SK-N-SH treated with all-trans-retinoic acid at 6 μM for 48 hours (cell line): ENCODE measurements around the gene KRT71.

Experiments
- ATAC-seq: fragments of 200-7000 bp; cut with Tn5 transposase; 3 replicates; pipeline ENCODE4 v1.9.1; 2020; ENCODE audit warnings: mild to moderate bottlenecking, moderate library complexity
- ARNTL ChIP-seq: fragments of 450-650 bp; formaldehyde crosslinking; IDR thresholded peaks from 2 replicates; pipeline ENCODE4 v1.5.0; 2020; ENCODE audit warnings: low read depth, mild to moderate bottlenecking, moderate library complexity, borderline replicate concordance
- ISL1 ChIP-seq: fragments of 250-450 bp; sonication (Bioruptor Pico); IDR thresholded peaks from 2 replicates; pipeline ENCODE4 v2.1.2; 2022; ENCODE audit warnings: mild to moderate bottlenecking, moderate library complexity
- PPARA ChIP-seq: fragments of 250-450 bp; sonication (Bioruptor Pico); IDR thresholded peaks from 2 replicates; pipeline ENCODE4 v1.5.0; 2020; ENCODE audit warnings: mild to moderate bottlenecking, borderline replicate concordance
- RARB ChIP-seq: fragments of 250-450 bp; sonication (Bioruptor Pico); IDR thresholded peaks from 2 replicates; pipeline ENCODE4 v1.8.0; 2021; ENCODE audit warnings: mild to moderate bottlenecking, moderate library complexity
- TCF4 ChIP-seq: fragments of 250-450 bp; sonication (Bioruptor Pico); IDR thresholded peaks from 2 replicates; pipeline ENCODE4 v1.8.0; 2021; ENCODE audit warnings: mild to moderate bottlenecking, moderate library complexity, borderline replicate concordance
- TOX ChIP-seq: fragments of 250-450 bp; sonication (Bioruptor Pico); IDR thresholded peaks from 2 replicates; pipeline ENCODE4 v1.8.0; 2021; ENCODE audit warnings: mild to moderate bottlenecking, moderate library complexity, borderline replicate concordance
- ZC3H10 ChIP-seq: fragments of 250-450 bp; sonication (Bioruptor Pico); IDR thresholded peaks from 2 replicates; pipeline ENCODE4 v1.5.1; 2021; ENCODE audit warnings: mild to moderate bottlenecking, moderate library complexity
- ZFP3 ChIP-seq: fragments of 250-450 bp; sonication (Bioruptor Pico); IDR thresholded peaks from 2 replicates; pipeline ENCODE4 v1.5.0; 2020; ENCODE audit warnings: mild to moderate bottlenecking, moderate library complexity
- ZFP30 ChIP-seq: fragments of 450-650 bp; formaldehyde crosslinking; IDR thresholded peaks from 2 replicates; pipeline ENCODE4 v1.5.0; 2022; ENCODE audit warnings: mild to moderate bottlenecking, moderate library complexity
- ZNF565 ChIP-seq: fragments of 450-650 bp; formaldehyde crosslinking; conservative IDR thresholded peaks from 2 replicates; pipeline ENCODE4 v1.5.0; 2020; ENCODE audit warnings: low read depth, mild to moderate bottlenecking, moderate library complexity
- ZNF70 ChIP-seq: fragments of 450-650 bp; formaldehyde crosslinking; IDR thresholded peaks from 2 replicates; pipeline ENCODE4 v1.5.0; 2020; ENCODE audit warnings: mild to moderate bottlenecking, moderate library complexity
- ZNF8 ChIP-seq: fragments of 450-650 bp; formaldehyde crosslinking; IDR thresholded peaks from 2 replicates; pipeline ENCODE4 v1.5.0; 2020; ENCODE audit warnings: mild to moderate bottlenecking, moderate library complexity
- TF ChIP-seq, protein P1 (sequence below): fragments of 250-450 bp; sonication (Bioruptor Pico); IDR thresholded peaks from 2 replicates; pipeline ENCODE4 v1.8.0; 2020; ENCODE audit warnings: mild to moderate bottlenecking, moderate library complexity, borderline replicate concordance
- TF ChIP-seq, protein P2 (sequence below): fragments of 250-450 bp; sonication (Bioruptor Pico); IDR thresholded peaks from 2 replicates; pipeline ENCODE4 v1.5.1; 2021; ENCODE audit warnings: mild to moderate bottlenecking, moderate library complexity
- TF ChIP-seq, protein P3 (sequence below): fragments of 250-450 bp; sonication (Bioruptor Pico); IDR thresholded peaks from 2 replicates; pipeline ENCODE4 v1.8.0; 2021; ENCODE audit warnings: low read depth, mild to moderate bottlenecking, moderate library complexity, borderline replicate concordance
- TF ChIP-seq, protein P4 (sequence below): fragments of 250-450 bp; sonication (Bioruptor Pico); IDR thresholded peaks from 2 replicates; pipeline ENCODE4 v1.5.1; 2020; ENCODE audit warnings: low read depth, mild to moderate bottlenecking, moderate library complexity

Gene KRT71

DNA sequence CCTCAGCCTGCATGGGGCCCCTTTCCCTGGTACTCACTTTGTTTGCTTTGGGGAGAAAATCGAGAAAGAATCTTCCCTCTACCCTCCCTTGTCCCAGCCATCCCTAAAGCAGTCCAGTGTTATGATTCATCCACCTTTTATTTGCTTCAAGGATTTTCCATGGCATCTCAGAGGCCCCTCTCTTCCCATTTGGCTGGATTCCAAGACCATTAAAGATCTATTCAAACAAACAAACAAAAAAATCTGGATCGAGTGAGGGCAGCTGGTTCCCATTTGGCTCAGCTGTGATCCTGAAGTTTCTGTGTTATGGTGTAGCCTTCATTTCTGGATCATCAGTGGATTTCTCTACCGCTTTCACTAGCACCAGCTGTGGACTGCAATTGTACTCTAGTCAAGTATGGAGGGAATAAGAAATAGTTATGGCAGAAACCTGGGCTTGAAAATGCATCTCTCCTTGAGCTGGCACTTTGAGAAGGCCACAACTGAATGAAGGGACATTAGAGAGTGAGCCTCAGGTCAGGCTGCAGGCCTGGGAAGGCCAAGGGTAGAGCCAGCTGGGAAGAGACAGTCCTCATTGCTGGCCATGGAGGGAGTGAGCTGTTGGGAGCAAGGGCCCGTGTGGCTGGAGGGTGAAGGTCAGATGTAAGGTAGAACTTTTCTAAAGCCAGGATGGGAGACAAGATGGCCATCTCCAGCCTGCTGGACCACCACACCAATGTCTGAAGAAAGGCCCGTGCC, 13.7 kb downstream of the KRT71 start (continued):
- TF ChIP-seq, protein P1, sequence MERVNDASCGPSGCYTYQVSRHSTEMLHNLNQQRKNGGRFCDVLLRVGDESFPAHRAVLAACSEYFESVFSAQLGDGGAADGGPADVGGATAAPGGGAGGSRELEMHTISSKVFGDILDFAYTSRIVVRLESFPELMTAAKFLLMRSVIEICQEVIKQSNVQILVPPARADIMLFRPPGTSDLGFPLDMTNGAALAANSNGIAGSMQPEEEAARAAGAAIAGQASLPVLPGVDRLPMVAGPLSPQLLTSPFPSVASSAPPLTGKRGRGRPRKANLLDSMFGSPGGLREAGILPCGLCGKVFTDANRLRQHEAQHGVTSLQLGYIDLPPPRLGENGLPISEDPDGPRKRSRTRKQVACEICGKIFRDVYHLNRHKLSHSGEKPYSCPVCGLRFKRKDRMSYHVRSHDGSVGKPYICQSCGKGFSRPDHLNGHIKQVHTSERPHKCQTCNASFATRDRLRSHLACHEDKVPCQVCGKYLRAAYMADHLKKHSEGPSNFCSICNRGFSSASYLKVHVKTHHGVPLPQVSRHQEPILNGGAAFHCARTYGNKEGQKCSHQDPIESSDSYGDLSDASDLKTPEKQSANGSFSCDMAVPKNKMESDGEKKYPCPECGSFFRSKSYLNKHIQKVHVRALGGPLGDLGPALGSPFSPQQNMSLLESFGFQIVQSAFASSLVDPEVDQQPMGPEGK (CRISPR knock-in tag), result no peak

DNA sequence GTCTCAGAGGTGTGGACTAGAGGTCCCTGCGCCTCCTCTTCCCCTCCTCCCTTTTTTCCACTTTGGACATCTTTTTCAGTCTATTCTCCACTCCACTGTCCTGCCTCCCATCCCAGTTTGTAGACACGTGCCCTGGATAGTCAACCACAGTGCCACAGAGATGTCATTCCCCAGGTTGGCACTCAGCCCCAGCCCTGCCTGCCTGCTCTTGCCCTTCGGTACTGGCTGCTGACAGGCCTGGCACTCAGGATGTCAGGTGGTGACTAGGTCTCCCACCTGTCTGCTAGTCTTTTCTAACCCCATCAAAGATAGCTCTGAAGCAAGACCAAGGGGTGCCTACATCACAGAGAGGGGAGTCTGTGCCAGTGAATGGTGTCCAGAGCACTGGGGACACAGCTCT, 15.8 kb downstream of the KRT71 start:
- ATAC-seq, result no peak
- TF ChIP-seq, protein P2, sequence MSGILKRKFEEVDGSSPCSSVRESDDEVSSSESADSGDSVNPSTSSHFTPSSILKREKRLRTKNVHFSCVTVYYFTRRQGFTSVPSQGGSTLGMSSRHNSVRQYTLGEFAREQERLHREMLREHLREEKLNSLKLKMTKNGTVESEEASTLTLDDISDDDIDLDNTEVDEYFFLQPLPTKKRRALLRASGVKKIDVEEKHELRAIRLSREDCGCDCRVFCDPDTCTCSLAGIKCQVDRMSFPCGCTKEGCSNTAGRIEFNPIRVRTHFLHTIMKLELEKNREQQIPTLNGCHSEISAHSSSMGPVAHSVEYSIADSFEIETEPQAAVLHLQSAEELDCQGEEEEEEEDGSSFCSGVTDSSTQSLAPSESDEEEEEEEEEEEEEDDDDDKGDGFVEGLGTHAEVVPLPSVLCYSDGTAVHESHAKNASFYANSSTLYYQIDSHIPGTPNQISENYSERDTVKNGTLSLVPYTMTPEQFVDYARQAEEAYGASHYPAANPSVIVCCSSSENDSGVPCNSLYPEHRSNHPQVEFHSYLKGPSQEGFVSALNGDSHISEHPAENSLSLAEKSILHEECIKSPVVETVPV (CRISPR knock-in tag), result no peak
- no peak for TF ChIP-seq RARB (CRISPR knock-in tag)
- TF ChIP-seq TCF4 (CRISPR knock-in tag), result no peak
- TF ChIP-seq ZNF8 (CRISPR knock-in tag), result no peak
- no peak for TF ChIP-seq ZFP3 (CRISPR knock-in tag)
- TF ChIP-seq, protein P3, sequence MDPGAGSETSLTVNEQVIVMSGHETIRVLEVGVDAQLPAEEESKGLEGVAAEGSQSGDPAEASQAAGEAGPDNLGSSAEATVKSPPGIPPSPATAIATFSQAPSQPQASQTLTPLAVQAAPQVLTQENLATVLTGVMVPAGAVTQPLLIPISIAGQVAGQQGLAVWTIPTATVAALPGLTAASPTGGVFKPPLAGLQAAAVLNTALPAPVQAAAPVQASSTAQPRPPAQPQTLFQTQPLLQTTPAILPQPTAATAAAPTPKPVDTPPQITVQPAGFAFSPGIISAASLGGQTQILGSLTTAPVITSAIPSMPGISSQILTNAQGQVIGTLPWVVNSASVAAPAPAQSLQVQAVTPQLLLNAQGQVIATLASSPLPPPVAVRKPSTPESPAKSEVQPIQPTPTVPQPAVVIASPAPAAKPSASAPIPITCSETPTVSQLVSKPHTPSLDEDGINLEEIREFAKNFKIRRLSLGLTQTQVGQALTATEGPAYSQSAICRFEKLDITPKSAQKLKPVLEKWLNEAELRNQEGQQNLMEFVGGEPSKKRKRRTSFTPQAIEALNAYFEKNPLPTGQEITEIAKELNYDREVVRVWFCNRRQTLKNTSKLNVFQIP, result no peak
- no peak for TF ChIP-seq ZNF70 (CRISPR knock-in tag)
- TF ChIP-seq ZC3H10 (CRISPR knock-in tag), result no peak
- TF ChIP-seq TOX, result no peak
- TF ChIP-seq ZNF565, result no peak
- TF ChIP-seq PPARA (CRISPR knock-in tag), result no peak
- no peak for TF ChIP-seq ARNTL (CRISPR knock-in tag)

DNA sequence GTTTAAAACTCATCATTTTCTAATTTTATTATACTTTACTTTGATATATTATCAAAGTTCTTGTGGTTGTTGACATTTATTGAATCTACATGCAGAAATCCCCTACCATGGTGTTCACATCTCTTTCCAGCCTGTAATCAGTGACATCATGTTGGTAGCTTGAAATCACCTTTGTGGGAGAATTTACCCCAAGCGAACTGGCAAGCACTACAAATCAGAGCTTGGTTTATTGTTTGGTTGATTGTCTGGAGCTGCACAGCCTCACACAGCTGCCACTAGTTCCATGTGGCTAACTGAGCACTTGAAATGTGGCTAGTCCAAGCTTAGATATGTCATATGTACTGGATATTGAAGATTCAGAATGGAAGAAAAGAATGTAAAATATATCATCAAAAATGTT, 17.4 kb downstream of the KRT71 start:
- ATAC-seq, result no peak
- TF ChIP-seq ZNF565, result no peak
- TF ChIP-seq, protein P4, sequence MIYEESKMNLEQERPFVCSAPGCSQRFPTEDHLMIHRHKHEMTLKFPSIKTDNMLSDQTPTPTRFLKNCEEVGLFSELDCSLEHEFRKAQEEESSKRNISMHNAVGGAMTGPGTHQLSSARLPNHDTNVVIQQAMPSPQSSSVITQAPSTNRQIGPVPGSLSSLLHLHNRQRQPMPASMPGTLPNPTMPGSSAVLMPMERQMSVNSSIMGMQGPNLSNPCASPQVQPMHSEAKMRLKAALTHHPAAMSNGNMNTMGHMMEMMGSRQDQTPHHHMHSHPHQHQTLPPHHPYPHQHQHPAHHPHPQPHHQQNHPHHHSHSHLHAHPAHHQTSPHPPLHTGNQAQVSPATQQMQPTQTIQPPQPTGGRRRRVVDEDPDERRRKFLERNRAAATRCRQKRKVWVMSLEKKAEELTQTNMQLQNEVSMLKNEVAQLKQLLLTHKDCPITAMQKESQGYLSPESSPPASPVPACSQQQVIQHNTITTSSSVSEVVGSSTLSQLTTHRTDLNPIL, result no peak
- TF ChIP-seq, protein P3, result no peak
- no peak for TF ChIP-seq ZNF8 (CRISPR knock-in tag)

DNA sequence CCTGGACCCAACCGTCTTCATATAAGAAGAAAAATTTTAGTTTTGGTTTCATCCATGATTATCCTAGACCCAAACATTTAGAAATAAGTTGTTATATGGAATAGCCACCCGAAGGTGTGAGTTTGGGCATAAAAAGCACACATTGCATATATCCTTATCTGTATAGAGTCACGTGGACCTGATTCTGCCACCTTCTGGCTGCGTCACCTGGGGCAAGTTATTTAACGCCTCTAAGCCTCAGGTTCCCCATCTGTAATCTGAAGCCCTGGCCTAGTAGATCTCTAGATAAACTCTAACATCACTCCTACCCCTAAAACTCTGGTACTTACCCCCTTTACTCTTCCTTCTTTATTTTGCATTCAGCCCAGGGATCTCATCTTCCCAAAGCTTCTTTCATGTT, 18.5 kb downstream of the KRT71 start:
- no peak for ATAC-seq
- TF ChIP-seq, protein P2 (CRISPR knock-in tag), result no peak
- TF ChIP-seq ZFP30 (CRISPR knock-in tag) (no peak), ARNTL (CRISPR knock-in tag) (no peak), ISL1 (no peak), ZNF565 (no peak)
- TF ChIP-seq, protein P3, result no peak
- TF ChIP-seq, all 23 proteins: peak for 0
